ENCODE data around the gene SHANK1.

SHANK1 gene

DNA sequence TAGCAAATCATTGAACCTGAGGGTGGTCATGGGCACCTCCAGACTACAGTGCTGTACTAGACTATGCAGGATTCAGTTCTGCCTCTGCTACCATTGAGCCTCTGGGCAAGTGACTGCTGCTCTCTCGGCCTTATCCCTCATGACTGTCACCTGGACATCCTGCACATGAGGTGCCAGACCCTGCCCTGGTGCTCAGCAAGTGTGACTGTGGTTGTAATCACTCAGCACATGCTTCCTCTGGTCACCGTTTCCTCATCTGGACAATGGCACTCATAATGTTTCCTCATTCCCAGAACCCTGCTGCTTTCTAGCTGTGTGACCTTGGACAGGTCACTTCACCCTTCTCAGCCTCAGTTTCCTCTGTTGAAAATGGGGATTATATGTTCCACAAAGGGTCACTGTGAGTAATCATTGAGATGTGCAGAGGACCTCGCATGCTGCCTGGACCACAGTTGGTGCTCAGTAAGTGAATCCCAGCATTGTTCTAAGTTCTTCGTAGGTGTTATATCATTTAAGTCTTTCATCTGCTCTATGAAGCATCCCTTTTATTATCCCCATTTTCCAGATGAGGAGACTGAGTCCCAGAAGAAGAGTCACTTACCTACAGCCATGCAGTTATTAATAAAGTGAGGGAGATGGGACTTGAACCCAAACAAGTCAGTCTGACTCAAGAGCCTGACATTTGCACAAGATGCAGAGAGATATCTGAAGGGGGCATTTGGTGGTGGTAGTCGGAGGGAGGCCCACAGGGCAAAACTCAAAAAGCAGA, 83.1 kb downstream of the SHANK1 start:
- no peak overlapping the region for H3K27ac ChIP-seq (ENCODE audit: insufficient read depth, low read depth, low read length, poor library complexity, severe bottlenecking)
- H3K4me1 ChIP-seq (ENCODE audit: control insufficient read depth, insufficient read depth, low read length), result no peaks in the 10 kb centered on the region
- H3K9me3 ChIP-seq (ENCODE audit: control insufficient read depth, low read length), result no peaks in the 10 kb centered on the region
- WGBS, 2 experiments, result 82 to 86% methylated on average over 5 of the region's 5 CpGs
- H3K4me3 ChIP-seq (ENCODE audit: insufficient read depth, low read depth, low read length), result no peak overlapping the region
- H3K36me3 ChIP-seq (ENCODE audit: control insufficient read depth, insufficient read depth, low read length), result no peaks in the 10 kb centered on the region
- peaks cover 23% of the 10 kb centered on the region for H3K27me3 ChIP-seq (ENCODE audit: control insufficient read depth, insufficient read depth, low read length, poor library complexity, severe bottlenecking)

DNA sequence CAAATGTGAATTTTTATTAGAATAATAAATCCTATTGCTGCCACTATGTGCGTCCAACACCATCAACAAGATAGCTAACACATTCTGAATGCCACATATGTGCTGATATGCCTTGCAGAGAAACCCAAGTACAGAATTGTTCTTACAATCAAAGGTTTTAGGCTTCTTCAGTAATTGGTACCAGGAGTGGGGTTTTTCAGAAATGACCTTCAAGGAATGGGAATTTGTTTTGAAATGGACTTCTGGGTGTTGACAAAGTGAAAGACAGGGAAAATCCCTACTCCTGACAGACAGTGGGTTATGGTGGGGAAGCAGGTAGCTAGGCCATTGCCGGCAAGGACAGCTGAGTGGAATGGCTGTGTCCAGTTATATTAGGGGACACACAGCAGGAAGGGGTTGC, 85.6 kb downstream of the SHANK1 start:
- H3K9me3 ChIP-seq (ENCODE audit: control insufficient read depth, low read length), result no peaks in the 10 kb centered on the region
- peaks cover 20% of the 10 kb centered on the region for H3K27me3 ChIP-seq (ENCODE audit: control insufficient read depth, insufficient read depth, low read length, poor library complexity, severe bottlenecking)
- H3K36me3 ChIP-seq (ENCODE audit: control insufficient read depth, insufficient read depth, low read length), result no peaks in the 10 kb centered on the region
- 88 to 96% methylated on average over 1 to 2 of the region's 2 CpGs for WGBS, 2 experiments
- H3K27ac ChIP-seq (ENCODE audit: insufficient read depth, low read depth, low read length, poor library complexity, severe bottlenecking), result no peak overlapping the region
- no peaks in the 10 kb centered on the region for H3K4me1 ChIP-seq (ENCODE audit: control insufficient read depth, insufficient read depth, low read length)
- H3K4me3 ChIP-seq (ENCODE audit: insufficient read depth, low read depth, low read length), result no peak overlapping the region

DNA sequence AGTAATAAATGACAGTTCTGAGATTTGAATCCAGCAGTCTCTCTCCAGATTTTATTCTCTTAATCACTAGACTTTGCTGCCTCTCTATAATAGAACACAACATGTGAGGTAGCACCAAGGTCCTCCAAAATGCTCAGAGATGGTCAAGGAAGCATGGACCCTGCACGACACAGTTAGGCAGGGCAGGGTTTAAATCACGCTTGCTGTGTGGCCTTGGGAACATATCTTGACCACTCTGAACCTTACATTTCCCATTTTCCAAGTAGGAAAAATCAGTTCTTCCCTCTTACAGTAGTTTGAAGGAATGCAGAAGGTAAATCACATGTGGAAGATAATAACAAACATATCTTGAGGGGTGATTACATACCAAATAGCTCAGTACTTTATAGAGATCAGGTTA, 86.2 kb downstream of the SHANK1 start:
- no peaks in the 10 kb centered on the region for H3K9me3 ChIP-seq (ENCODE audit: control insufficient read depth, low read length)
- no peak overlapping the region for H3K4me3 ChIP-seq (ENCODE audit: insufficient read depth, low read depth, low read length)
- H3K36me3 ChIP-seq (ENCODE audit: control insufficient read depth, insufficient read depth, low read length), result no peaks in the 10 kb centered on the region
- H3K4me1 ChIP-seq (ENCODE audit: control insufficient read depth, insufficient read depth, low read length), result no peaks in the 10 kb centered on the region
- no peak overlapping the region for H3K27ac ChIP-seq (ENCODE audit: insufficient read depth, low read depth, low read length, poor library complexity, severe bottlenecking)
- 61 to 66% methylated on average over 2 of the region's 2 CpGs for WGBS, 2 experiments
- H3K27me3 ChIP-seq (ENCODE audit: control insufficient read depth, insufficient read depth, low read length, poor library complexity, severe bottlenecking), result peaks cover 13% of the 10 kb centered on the region

GRCh38 chr19:50632151-50632835, 87.3 kb downstream of the SHANK1 start:
- no peaks in the 10 kb centered on the region for H3K4me1 ChIP-seq (ENCODE audit: control insufficient read depth, insufficient read depth, low read length)
- peaks cover 3% of the 10 kb centered on the region for H3K27me3 ChIP-seq (ENCODE audit: control insufficient read depth, insufficient read depth, low read length, poor library complexity, severe bottlenecking)
- H3K9me3 ChIP-seq (ENCODE audit: control insufficient read depth, low read length), result no peaks in the 10 kb centered on the region
- no peaks in the 10 kb centered on the region for H3K36me3 ChIP-seq (ENCODE audit: control insufficient read depth, insufficient read depth, low read length)
- WGBS, 2 experiments, result 82 to 83% methylated on average over 20 of the region's 20 CpGs
- H3K27ac ChIP-seq (ENCODE audit: insufficient read depth, low read depth, low read length, poor library complexity, severe bottlenecking), result no peak overlapping the region
- no peak overlapping the region for H3K4me3 ChIP-seq (ENCODE audit: insufficient read depth, low read depth, low read length)

DNA sequence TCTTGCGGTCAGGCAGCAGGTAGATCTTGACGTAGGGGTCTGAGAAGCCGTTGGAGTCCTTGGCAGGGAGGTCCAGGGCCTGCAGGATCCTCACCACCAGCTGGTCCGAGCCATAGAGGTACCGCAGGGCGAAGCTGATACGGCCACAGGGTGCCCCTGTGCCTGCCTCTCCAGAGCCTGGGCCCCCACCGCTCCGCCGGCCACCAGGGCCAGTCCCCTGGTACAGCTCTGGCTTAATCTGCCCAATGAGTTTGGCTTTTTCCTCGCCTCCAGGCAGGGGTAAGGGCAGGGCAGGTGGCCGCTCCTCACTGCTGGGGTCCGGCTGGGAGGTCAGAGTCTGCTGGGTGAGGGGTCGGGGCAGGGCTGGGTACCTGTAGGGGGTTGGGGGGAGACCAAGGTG, 89.8 kb downstream of the SHANK1 start:
- Histone ChIP-seq H3K36me3 (ENCODE audit: control insufficient read depth, insufficient read depth, low read length) (no peaks in the 10 kb centered on the region), H3K4me3 (ENCODE audit: insufficient read depth, low read depth, low read length) (no peak overlapping the region), H3K9me3 (ENCODE audit: control insufficient read depth, low read length) (no peaks in the 10 kb centered on the region), H3K4me1 (ENCODE audit: control insufficient read depth, insufficient read depth, low read length) (no peaks in the 10 kb centered on the region), H3K27ac (ENCODE audit: insufficient read depth, low read depth, low read length, poor library complexity, severe bottlenecking) (no peak overlapping the region), H3K27me3 (ENCODE audit: control insufficient read depth, insufficient read depth, low read length, poor library complexity, severe bottlenecking) (no peaks in the 10 kb centered on the region)
- 84 to 85% methylated on average over 14 of the region's 14 CpGs for WGBS, 2 experiments

DNA sequence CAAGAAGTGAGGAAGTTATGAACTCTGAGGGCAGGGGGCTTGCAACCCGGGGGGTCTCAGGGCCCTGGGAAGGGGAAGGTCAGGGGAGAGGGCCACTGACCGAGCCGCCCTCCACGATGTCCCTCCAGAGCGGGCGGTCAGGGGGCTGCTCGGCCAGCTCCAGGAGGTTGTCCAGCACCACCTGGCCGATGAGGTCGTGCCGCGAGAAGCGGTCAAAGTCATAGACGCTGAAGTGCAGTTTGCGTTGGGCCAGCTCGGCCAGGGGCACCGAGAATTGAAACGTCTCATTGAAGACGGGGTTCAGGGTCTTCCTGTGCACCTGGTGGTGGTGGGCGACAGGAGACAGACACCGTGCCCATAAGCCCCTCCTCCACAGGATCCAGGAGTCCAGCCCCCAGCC, 90.4 kb downstream of the SHANK1 start:
- 88 to 89% methylated on average over 20 of the region's 20 CpGs for WGBS, 2 experiments
- no peaks in the 10 kb centered on the region for H3K27me3 ChIP-seq (ENCODE audit: control insufficient read depth, insufficient read depth, low read length, poor library complexity, severe bottlenecking)
- H3K27ac ChIP-seq (ENCODE audit: insufficient read depth, low read depth, low read length, poor library complexity, severe bottlenecking), result no peak overlapping the region
- H3K4me1 ChIP-seq (ENCODE audit: control insufficient read depth, insufficient read depth, low read length), result no peaks in the 10 kb centered on the region
- no peaks in the 10 kb centered on the region for H3K36me3 ChIP-seq (ENCODE audit: control insufficient read depth, insufficient read depth, low read length)
- no peaks in the 10 kb centered on the region for H3K9me3 ChIP-seq (ENCODE audit: control insufficient read depth, low read length)
- no peak overlapping the region for H3K4me3 ChIP-seq (ENCODE audit: insufficient read depth, low read depth, low read length)

DNA sequence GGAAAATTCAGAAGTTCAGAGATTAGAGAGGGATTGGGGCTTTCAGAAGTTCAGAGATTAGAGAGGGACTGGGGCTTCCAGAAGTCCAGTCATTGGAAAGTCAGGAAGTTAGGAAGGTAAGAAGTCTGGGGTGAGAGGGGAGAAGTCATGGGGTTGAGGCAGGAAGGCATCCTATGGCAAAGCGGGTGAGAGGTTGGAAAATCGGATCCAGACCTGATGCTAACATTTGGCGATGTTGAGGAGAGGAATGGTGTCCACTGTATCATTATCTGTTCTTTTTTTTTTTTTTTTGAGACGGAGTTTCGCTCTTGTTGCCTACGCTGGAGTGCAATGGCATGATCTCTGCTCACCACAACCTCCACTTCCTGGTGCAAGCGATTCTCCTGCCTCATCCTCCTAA, 91.1 kb downstream of the SHANK1 start:
- Histone ChIP-seq H3K36me3 (ENCODE audit: control insufficient read depth, insufficient read depth, low read length) (no peaks in the 10 kb centered on the region), H3K9me3 (ENCODE audit: control insufficient read depth, low read length) (no peaks in the 10 kb centered on the region), H3K4me1 (ENCODE audit: control insufficient read depth, insufficient read depth, low read length) (no peaks in the 10 kb centered on the region), H3K4me3 (ENCODE audit: insufficient read depth, low read depth, low read length) (no peak overlapping the region), H3K27me3 (ENCODE audit: control insufficient read depth, insufficient read depth, low read length, poor library complexity, severe bottlenecking) (no peaks in the 10 kb centered on the region), H3K27ac (ENCODE audit: insufficient read depth, low read depth, low read length, poor library complexity, severe bottlenecking) (no peak overlapping the region)
- WGBS, 2 experiments, result 78 to 86% methylated on average over 7 of the region's 7 CpGs

DNA sequence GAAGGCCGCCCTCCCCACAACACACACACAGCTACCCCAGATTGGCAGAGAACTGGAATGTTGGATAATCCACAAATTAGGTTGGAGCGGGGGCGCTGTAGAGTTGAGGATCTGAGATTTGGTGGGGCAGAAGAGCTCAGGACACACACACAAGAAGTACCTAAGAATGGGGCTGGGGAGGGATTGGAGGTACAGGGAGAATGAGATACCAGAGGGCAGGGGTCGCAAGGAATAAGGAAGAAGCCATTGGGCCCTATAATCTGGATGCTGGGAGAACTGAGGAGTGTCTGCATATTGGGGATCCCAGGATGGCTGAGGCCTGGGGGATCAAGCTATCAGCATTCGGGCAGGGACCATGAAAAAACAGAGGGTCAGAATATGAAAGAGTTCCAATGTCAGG, 91.5 kb downstream of the SHANK1 start:
- H3K27me3 ChIP-seq (ENCODE audit: control insufficient read depth, insufficient read depth, low read length, poor library complexity, severe bottlenecking), result no peaks in the 10 kb centered on the region
- no peaks in the 10 kb centered on the region for H3K4me1 ChIP-seq (ENCODE audit: control insufficient read depth, insufficient read depth, low read length)
- no peak overlapping the region for H3K27ac ChIP-seq (ENCODE audit: insufficient read depth, low read depth, low read length, poor library complexity, severe bottlenecking)
- WGBS, 2 experiments, result 84 to 87% methylated on average over 4 of the region's 5 CpGs
- H3K9me3 ChIP-seq (ENCODE audit: control insufficient read depth, low read length), result no peaks in the 10 kb centered on the region
- H3K4me3 ChIP-seq (ENCODE audit: insufficient read depth, low read depth, low read length), result no peak overlapping the region
- H3K36me3 ChIP-seq (ENCODE audit: control insufficient read depth, insufficient read depth, low read length), result no peaks in the 10 kb centered on the region

DNA sequence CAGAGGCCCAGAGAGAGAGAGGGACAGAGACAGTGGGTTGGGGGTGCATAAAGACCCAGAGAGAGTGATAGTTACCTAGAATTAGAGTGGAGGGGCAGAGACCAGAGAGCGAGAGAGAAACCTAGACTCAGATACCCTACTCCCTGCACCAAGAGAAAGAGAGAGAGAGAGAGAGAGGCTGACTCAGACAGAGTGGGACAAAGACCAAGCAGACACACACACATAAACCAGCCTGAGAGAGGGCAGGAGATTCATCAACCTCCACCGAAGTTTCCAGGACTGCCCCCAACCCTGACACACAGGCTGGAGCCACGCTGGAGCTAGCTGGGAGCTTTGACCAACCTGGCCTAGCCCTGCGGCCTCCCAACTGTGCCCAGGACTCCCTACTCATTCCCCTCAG, 92.8 kb downstream of the SHANK1 start:
- 65 to 66% methylated on average over 3 to 4 of the region's 4 CpGs for WGBS, 2 experiments
- Histone ChIP-seq H3K4me3 (ENCODE audit: insufficient read depth, low read depth, low read length) (no peak overlapping the region), H3K27ac (ENCODE audit: insufficient read depth, low read depth, low read length, poor library complexity, severe bottlenecking) (no peak overlapping the region), H3K4me1 (ENCODE audit: control insufficient read depth, insufficient read depth, low read length) (no peaks in the 10 kb centered on the region), H3K36me3 (ENCODE audit: control insufficient read depth, insufficient read depth, low read length) (no peaks in the 10 kb centered on the region), H3K27me3 (ENCODE audit: control insufficient read depth, insufficient read depth, low read length, poor library complexity, severe bottlenecking) (no peaks in the 10 kb centered on the region), H3K9me3 (ENCODE audit: control insufficient read depth, low read length) (no peaks in the 10 kb centered on the region)

GRCh38 chr19:50626011-50626410, 93.6 kb downstream of the SHANK1 start:
- no peak overlapping the region for H3K27ac ChIP-seq (ENCODE audit: insufficient read depth, low read depth, low read length, poor library complexity, severe bottlenecking)
- no peaks in the 10 kb centered on the region for H3K9me3 ChIP-seq (ENCODE audit: control insufficient read depth, low read length)
- H3K4me3 ChIP-seq (ENCODE audit: insufficient read depth, low read depth, low read length), result no peak overlapping the region
- H3K4me1 ChIP-seq (ENCODE audit: control insufficient read depth, insufficient read depth, low read length), result no peaks in the 10 kb centered on the region
- H3K36me3 ChIP-seq (ENCODE audit: control insufficient read depth, insufficient read depth, low read length), result no peaks in the 10 kb centered on the region
- H3K27me3 ChIP-seq (ENCODE audit: control insufficient read depth, insufficient read depth, low read length, poor library complexity, severe bottlenecking), result no peaks in the 10 kb centered on the region
- 74 to 78% methylated on average over 4 of the region's 4 CpGs for WGBS, 2 experiments
